ENCODE data around the gene TAP1.
A peak's percentile ranks its signal among the peaks of the same experiment; 100 is the strongest.

The TAP1 gene

GRCh38 chr6:32796848-32797776 is 56.4 kb downstream of the TAP1 start:
- peak; percentile 12 for DNase-seq

All from NCI-H146 (cell line).